ENCODE results near the gene PNPO.

The PNPO gene

GRCh38 chr17:47962901-47963300 lies 21.5 kb downstream of the PNPO start:
- no peak for TF ChIP-seq CTCF (IDR thresholded peaks at IDR 0.05; ENCODE audit: extremely low read depth, insufficient read depth, missing control alignments)
- DNase-seq (ENCODE audit: low spot score), result no peak
- in situ Hi-C loops (cut with MboI; ENCODE audit: low pct_unique_long_range_greater_than_20kb, low sequenced_read_pairs, unreplicated experiment), result no loop called here

GRCh38 chr17:47964856-47965255 lies 23.5 kb downstream of the PNPO start:
- no peak for DNase-seq (ENCODE audit: low spot score)
- no peak for TF ChIP-seq CTCF (IDR thresholded peaks at IDR 0.05; ENCODE audit: extremely low read depth, insufficient read depth, missing control alignments)
- in situ Hi-C loops (cut with MboI; ENCODE audit: low pct_unique_long_range_greater_than_20kb, low sequenced_read_pairs, unreplicated experiment), result no loop called here

- TF ChIP-seq CTCF (IDR thresholded peaks at IDR 0.05; ENCODE audit: extremely low read depth, insufficient read depth, missing control alignments), result no peak
- in situ Hi-C loops (cut with MboI; ENCODE audit: low pct_unique_long_range_greater_than_20kb, low sequenced_read_pairs, unreplicated experiment), result no loop called here
These were observed 24.7 kb downstream of the PNPO start for GRCh38 chr17:47966079-47966519.

GRCh38 chr17:47967607-47968252 lies 26.4 kb downstream of the PNPO start:
- no peak for TF ChIP-seq CTCF (IDR thresholded peaks at IDR 0.05; ENCODE audit: extremely low read depth, insufficient read depth, missing control alignments)
- in situ Hi-C loops (cut with MboI; ENCODE audit: low pct_unique_long_range_greater_than_20kb, low sequenced_read_pairs, unreplicated experiment), result no loop called here
- no peak for DNase-seq (ENCODE audit: low spot score)

More at GRCh38 chr17:47966079-47966519, 24.7 kb downstream of the PNPO start:
- DNase-seq (ENCODE audit: low spot score), result no peak

- no peak for TF ChIP-seq CTCF (IDR thresholded peaks at IDR 0.05; ENCODE audit: extremely low read depth, insufficient read depth, missing control alignments)
- DNase-seq (ENCODE audit: low spot score), result no peak
- in situ Hi-C loops (cut with MboI; ENCODE audit: low pct_unique_long_range_greater_than_20kb, low sequenced_read_pairs, unreplicated experiment), result no loop called here
These were observed 27.5 kb downstream of the PNPO start for GRCh38 chr17:47968836-47969235.

GRCh38 chr17:47969930-47970724 lies 28.8 kb downstream of the PNPO start:
- no peak for DNase-seq (ENCODE audit: low spot score)
- TF ChIP-seq CTCF (IDR thresholded peaks at IDR 0.05; ENCODE audit: extremely low read depth, insufficient read depth, missing control alignments), result no peak
- in situ Hi-C loops (cut with MboI; ENCODE audit: low pct_unique_long_range_greater_than_20kb, low sequenced_read_pairs, unreplicated experiment), result no loop called here
